ENCODE measurements around the gene UFD1. TPM values are rescaled to one million over a fixed set of nuclear protein-coding genes. Genes with fewer than 3 reads are reported as not detected.

UFD1 gene
- total RNA-seq, 1 donor from 2014 or later, result 47.7 TPM

DNA sequence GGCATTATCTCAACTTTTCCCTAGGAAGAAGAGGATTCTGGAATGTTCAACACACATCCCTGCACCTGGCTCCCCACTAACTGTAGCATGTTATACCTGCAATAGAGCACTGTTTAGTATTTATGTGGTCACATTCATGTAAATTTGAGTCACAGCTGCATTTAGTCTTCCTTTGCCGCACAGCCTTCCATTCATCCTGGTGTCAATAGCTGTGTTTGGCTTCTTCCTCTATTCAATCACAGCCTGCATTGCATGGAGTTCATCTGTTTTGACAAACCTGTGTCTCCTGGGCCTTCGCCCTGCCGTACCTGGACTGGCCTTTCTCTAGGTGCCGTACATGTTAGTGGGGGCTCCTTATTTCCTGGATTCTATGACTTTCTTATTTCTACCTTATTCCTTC is 27.4 kb downstream of the UFD1 start:
- TF ChIP-seq, protein P1, sequence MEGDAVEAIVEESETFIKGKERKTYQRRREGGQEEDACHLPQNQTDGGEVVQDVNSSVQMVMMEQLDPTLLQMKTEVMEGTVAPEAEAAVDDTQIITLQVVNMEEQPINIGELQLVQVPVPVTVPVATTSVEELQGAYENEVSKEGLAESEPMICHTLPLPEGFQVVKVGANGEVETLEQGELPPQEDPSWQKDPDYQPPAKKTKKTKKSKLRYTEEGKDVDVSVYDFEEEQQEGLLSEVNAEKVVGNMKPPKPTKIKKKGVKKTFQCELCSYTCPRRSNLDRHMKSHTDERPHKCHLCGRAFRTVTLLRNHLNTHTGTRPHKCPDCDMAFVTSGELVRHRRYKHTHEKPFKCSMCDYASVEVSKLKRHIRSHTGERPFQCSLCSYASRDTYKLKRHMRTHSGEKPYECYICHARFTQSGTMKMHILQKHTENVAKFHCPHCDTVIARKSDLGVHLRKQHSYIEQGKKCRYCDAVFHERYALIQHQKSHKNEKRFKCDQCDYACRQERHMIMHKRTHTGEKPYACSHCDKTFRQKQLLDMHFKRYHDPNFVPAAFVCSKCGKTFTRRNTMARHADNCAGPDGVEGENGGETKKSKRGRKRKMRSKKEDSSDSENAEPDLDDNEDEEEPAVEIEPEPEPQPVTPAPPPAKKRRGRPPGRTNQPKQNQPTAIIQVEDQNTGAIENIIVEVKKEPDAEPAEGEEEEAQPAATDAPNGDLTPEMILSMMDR (conservative IDR thresholded peaks at IDR 0.05; ENCODE audit: low read depth, low read length), result no peak
- no peak for DNase-seq (ENCODE audit: low read depth)
- no peak overlapping the region for H3K4me3 ChIP-seq (ENCODE audit: low read depth, low read length)

DNA sequence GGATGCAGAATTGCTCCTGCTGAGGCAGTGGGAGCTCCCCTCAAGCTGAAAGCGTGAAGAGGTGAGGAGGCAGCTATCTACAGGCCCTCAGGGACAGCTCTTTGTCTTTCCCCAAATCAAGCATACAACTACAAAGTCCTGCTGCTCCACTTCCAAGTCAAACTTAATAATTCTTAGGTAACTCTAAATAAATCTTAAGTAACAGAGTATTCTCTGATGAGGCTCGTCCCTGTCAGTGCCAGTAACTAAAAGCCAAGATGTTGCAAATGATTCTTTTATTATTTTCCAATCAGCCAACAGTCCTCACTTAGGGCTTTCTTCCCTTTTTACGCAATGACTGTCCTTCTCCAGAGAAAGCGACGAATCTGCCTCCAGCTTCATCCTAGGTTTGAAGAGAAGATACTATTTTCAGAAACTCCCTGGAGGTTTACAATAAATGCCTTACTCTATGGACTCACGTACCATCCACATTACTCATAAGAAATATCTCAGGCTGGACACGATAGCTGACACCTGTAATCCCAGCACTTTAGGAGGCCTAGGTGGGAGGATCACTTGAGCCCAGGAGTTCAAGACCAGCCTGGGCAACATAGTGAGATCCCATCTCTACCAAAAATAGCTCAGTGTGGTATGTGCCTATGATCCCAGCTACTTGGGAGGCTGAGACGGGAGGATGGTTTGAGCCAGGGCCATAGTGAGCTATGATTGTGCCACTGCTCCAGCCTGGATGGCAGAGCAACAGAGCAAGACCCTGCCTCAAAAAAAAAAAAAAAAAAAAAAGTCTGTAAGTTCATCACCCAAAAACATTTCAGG is 28.4 kb downstream of the UFD1 start:
- H3K4me3 ChIP-seq (ENCODE audit: low read depth, low read length), result no peak overlapping the region
- no peak for DNase-seq (ENCODE audit: low read depth)
- TF ChIP-seq, protein P1 (conservative IDR thresholded peaks at IDR 0.05; ENCODE audit: low read depth, low read length), result no peak

DNA sequence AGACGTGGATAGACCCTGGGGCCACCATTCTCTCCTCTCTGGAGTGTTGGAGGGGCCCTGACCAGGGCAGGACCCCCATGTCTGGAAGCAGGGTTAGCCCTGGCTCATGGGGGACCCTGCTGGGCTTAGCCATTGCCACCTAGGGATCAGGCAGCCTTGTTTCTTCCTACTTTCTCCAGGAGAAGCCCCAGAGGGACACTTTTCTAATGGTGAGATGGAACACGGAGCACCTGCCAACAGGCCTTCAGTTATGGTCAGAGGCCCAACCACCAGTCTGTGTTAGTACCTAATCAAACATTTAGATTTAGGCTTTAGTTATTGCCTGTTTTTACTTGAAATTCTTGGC is 29.6 kb downstream of the UFD1 start:
- H3K4me3 ChIP-seq (ENCODE audit: low read depth, low read length), result no peak overlapping the region
- no peak for DNase-seq (ENCODE audit: low read depth)
- TF ChIP-seq, protein P1 (conservative IDR thresholded peaks at IDR 0.05; ENCODE audit: low read depth, low read length), result no peak

DNA sequence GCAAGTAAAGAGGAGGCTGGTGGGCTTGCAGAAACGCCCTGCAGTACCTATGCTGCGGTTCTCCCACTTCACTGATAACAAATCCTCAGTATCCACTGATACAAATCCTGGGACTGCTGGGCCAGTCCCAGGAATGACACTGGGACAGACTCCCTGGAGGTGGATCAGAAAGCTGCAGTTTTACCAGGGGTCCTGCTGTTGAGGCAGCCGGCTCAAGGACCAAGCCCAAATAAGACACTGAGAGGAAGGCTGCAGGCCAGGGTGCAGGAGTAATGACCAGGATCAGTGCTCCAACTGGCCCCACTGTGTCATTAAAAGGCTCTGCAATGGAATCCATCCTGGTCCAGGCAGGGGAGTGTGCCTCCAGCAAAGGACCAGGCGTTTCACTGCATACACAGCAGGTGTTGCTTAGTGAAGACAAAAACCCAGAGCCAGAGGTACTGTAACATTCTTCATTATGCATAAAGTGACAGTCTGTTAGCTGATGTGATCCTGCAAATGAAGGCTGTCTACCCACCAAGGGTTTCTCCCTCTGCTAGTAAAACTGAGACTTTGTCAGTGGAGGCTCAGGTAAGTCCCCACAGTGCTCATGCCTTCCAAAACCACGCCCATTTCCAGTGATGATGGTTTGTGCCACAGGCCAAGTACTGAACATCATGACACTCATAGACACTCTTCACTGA is 30.1 kb downstream of the UFD1 start:
- TF ChIP-seq, protein P1 (conservative IDR thresholded peaks at IDR 0.05; ENCODE audit: low read depth, low read length), result no peak
- H3K4me3 ChIP-seq (ENCODE audit: low read depth, low read length), result no peak overlapping the region
- DNase-seq (ENCODE audit: low read depth), result no peak

- peak overlapping the region; percentile 63 for H3K4me3 ChIP-seq (ENCODE audit: low read depth, low read length)
- TF ChIP-seq, protein P1 (conservative IDR thresholded peaks at IDR 0.05; ENCODE audit: low read depth, low read length), result no peak
- peak; percentile 31 for DNase-seq (ENCODE audit: low read depth)
Observed at GRCh38 chr22:19448076-19448607, 30.9 kb downstream of the UFD1 start.

DNA sequence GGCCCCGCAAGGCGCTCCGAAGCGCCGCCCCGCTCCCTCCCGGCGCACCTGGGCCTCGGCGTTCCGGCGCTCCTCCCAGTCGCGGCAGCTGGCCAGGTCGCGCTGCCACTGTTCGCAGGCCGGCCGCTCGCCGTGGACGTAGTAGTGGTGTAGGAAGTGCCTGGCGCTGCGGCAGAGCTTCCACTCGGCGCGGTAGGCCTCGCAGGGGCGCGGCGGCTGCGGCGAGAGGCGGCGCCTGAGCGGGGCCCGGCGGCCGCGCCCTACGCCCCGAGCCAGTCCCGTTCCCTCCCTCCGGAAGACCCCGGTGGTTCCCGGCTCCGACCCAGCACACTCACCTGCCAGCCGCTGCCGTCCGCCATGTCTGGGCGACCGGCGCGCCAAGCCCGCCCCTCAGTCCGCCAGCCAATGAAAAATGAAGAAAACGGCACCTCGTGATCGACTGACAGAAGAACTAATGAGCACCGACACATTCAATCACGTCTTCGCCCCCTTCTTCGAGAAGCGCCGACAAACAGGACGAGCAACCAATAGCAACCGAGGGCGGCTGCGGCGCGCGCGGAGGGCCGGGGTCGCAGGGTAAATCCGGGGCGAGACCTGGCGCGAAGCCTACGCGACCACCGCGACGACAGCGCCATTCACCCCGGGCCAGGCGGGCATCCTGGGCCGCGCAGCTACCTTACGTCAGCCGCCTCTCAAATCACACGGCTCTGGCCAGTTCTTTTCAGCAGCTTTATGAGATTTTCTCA is 31.5 kb downstream of the UFD1 start, which contains the start of gene C22orf39:
Gene C22orf39 (minus strand): TSS at position 382 of the 746 bp plus-strand sequence. CDS start 23 bp downstream, at position 359.
- DNase-seq (ENCODE audit: low read depth), result peak; percentile 67
- TF ChIP-seq, protein P1 (conservative IDR thresholded peaks at IDR 0.05; ENCODE audit: low read depth, low read length), result no peak
- H3K4me3 ChIP-seq (ENCODE audit: low read depth, low read length), result peak within 1 kb of the TSS; percentile 63

Measured in epithelial cell of proximal tubule (primary cell).